Measurements from ENCODE around the gene CMTM2. TPM values are rescaled to one million over a fixed set of nuclear protein-coding genes. Genes with fewer than 3 reads are reported as not detected.
A peak's percentile ranks its signal among the peaks of the same experiment; 100 is the strongest.

Gene CMTM2
- total and polyA plus RNA-seq, 5 donors from 2014 or later = 0.49 TPM; not detected in 4

DNA sequence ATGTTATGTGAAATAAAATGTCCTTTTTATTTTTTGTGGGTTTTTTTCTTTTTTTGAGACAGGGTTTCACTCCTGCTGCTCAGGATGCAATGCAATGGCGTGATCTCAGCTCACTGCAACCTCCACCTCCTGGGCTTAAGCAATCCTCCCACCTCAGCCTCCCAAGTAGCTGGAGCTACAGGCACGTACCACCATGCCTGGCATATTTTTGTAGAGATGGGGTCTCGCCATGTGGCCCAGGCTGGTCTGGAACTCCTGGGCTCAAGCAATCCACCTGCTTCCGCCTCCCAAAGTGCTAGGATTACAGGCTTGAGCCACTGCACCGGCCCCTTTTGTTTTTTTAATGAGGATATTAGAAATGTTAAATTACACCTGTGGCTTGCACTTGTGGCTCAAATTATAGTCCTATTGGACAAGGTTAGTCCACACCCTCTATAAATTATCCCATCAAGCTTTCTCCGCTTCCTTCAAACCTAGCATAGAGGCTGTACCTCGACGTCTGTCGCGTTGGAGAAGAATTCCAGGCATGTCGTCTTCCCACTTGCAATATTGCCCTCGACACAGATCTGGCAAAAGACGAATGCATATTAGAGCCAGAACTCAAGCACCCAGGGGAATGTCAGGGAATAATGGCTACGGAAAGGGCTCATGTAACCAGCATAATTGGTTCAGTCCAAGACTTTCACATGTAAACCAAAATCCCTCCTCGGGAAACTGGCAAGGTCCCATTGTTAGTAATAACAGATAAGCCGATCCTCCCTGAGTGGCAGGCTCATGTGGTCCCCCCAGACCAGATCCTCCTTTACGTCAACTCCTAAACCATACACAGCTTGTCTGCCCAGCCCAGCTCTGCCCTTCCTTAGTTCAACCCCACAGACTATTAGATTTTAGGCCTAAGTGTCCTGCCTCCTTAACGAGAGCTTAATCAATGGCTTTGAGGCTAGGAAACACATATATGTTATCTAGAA, 37.6 kb upstream of the CMTM2 start:
- H3K9me3 Mint-ChIP-seq = no peaks in the 10 kb centered on the region
- H3K27ac Mint-ChIP-seq = peak overlapping the region in 2 of 3 donors; percentile 50 to 55
- peaks cover under 1% of the 10 kb centered on the region for H3K4me1 ChIP-seq (ENCODE audit: control insufficient read depth, insufficient read depth, low read length, poor library complexity, severe bottlenecking)
- ATAC-seq (ENCODE audit: low read depth in 2 of 2) (no peak), DNase-seq (no peak)
- H3K27me3 ChIP-seq (ENCODE audit: control insufficient read depth, insufficient read depth, low read length) = no peaks in the 10 kb centered on the region
- H3K9me3 ChIP-seq (ENCODE audit: control insufficient read depth in 2 of 2, low read length in 2 of 2) = no peaks in the 10 kb centered on the region
- no peak overlapping the region for H3K27ac ChIP-seq (ENCODE audit: insufficient read depth, low read length, poor library complexity, severe bottlenecking)
- peaks cover 14% of the 10 kb centered on the region for H3K36me3 Mint-ChIP-seq
- no peaks in the 10 kb centered on the region for H3K36me3 ChIP-seq (ENCODE audit: control insufficient read depth, insufficient read depth, low read length)
- H3K4me3 ChIP-seq (ENCODE audit: low read depth, low read length) = no peak overlapping the region
- peaks cover 5 to 19% (median 9%) of the 10 kb centered on the region in 4 donors for H3K4me1 Mint-ChIP-seq
- H3K27me3 Mint-ChIP-seq = no peaks in the 10 kb centered on the region
- no peak overlapping the region for H3K4me3 Mint-ChIP-seq

DNA sequence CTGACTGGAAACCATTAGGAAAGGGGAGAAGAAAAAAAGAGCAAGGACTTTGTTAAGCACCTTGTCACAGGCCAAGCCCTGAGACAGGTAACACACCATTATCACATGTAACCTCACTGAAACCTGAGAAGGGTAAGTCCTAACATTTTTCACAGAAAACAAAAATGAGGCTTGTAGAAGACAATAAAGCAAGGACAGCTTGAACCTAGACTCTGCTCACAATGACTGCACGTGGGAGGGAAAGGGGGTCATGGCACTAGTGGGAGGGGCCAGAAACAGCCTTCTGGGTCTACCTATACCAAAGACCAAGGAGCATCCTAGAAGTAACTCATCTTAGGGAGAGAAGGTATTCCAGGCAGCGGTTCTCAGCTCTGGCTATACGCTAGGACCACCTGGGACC, 36.9 kb upstream of the CMTM2 start:
- Mint-ChIP-seq H3K27me3 (no peaks in the 10 kb centered on the region), H3K36me3 (peaks cover 8% of the 10 kb centered on the region), H3K4me1 (peaks cover 6 to 25% (median 13%) of the 10 kb centered on the region in 4 donors), H3K27ac (no peak overlapping the region), H3K4me3 (no peak overlapping the region), H3K9me3 (no peaks in the 10 kb centered on the region)
- DNase-seq = no peak
- Histone ChIP-seq H3K4me1 (ENCODE audit: control insufficient read depth, insufficient read depth, low read length, poor library complexity, severe bottlenecking) (peaks cover 4% of the 10 kb centered on the region), H3K36me3 (ENCODE audit: control insufficient read depth, insufficient read depth, low read length) (no peaks in the 10 kb centered on the region), H3K27ac (ENCODE audit: insufficient read depth, low read length, poor library complexity, severe bottlenecking) (no peak overlapping the region), H3K9me3 (ENCODE audit: control insufficient read depth in 2 of 2, low read length in 2 of 2) (no peaks in the 10 kb centered on the region), H3K27me3 (ENCODE audit: control insufficient read depth, insufficient read depth, low read length) (no peaks in the 10 kb centered on the region), H3K4me3 (ENCODE audit: low read depth, low read length) (no peak overlapping the region)
- ATAC-seq (ENCODE audit: low read depth in 2 of 2) = no peak

DNA sequence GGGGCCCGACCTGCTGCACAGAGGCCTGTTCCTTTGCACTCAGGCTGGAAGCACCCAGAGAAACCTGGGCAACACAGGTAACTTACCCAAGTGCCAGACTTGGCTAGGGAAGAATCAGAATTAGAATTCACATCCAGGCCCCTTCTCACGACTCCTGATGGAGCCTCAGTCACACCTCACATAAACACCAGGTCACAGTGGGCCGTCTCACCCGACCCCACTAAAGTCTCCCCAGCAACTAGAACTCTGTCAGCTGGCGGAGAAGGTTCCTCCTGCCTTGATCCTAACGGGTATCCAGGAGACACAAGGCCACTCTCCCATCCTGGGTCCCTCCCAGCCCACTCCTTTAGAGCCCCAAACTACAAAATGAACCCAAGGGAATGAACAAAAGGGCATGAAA, 35.7 kb upstream of the CMTM2 start:
- H3K4me3 ChIP-seq (ENCODE audit: low read depth, low read length) = no peak overlapping the region

DNA sequence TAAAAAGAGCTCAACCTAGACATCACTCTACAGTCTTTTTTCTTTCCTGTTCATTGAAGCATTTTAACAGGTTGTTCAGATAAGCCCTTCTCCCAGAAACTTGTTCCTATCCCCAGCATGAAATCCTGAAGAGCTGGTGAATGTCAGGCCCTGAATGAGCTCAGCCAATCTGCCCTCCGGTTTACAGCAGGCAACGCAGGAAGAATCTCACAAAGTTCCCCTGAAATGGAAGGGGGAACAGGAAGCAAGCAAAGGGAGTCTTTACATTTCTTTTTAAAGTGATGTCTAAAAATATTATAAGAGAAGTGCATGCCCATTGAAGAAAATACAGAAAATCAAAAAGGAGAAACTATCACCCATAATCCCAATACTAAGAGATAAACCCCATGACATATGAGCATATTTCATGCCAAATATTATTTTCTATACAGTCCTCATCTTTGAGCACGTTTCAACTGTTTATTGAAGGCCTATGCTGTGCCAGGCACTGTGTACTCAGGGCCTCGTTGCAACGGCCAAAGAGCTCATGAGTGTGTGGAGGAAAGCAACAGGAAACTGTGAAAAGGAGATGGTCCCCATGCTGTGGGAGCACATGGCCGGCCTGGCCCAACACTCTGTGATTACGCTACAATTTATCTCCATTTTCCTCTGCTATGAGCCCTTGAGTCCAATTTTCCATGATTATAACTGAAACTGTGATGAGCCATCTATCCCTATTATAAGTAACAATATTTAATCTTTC, 35.1 kb upstream of the CMTM2 start:
- Mint-ChIP-seq H3K4me3 (no peak overlapping the region), H3K27me3 (no peaks in the 10 kb centered on the region), H3K4me1 (peaks cover 12 to 43% (median 25%) of the 10 kb centered on the region in 4 donors), H3K9me3 (no peaks in the 10 kb centered on the region), H3K36me3 (peaks cover 6% of the 10 kb centered on the region), H3K27ac (peak overlapping the region in 2 of 3 donors; percentile 59 to 70)
- Histone ChIP-seq H3K27ac (ENCODE audit: insufficient read depth, low read length, poor library complexity, severe bottlenecking) (no peak overlapping the region), H3K9me3 (ENCODE audit: control insufficient read depth in 2 of 2, low read length in 2 of 2) (no peaks in the 10 kb centered on the region), H3K27me3 (ENCODE audit: control insufficient read depth, insufficient read depth, low read length) (no peaks in the 10 kb centered on the region), H3K36me3 (ENCODE audit: control insufficient read depth, insufficient read depth, low read length) (no peaks in the 10 kb centered on the region), H3K4me1 (ENCODE audit: control insufficient read depth, insufficient read depth, low read length, poor library complexity, severe bottlenecking) (peaks cover 12% of the 10 kb centered on the region), H3K4me3 (ENCODE audit: low read depth, low read length) (no peak overlapping the region)
- DNase-seq (no peak), ATAC-seq (ENCODE audit: low read depth in 2 of 2) (no peak)

More for the DNA sequence above, 35.7 kb upstream of the CMTM2 start:
- no peaks in the 10 kb centered on the region for H3K36me3 ChIP-seq (ENCODE audit: control insufficient read depth, insufficient read depth, low read length)
- peaks cover 6 to 36% (median 20%) of the 10 kb centered on the region in 4 donors for H3K4me1 Mint-ChIP-seq
- no peaks in the 10 kb centered on the region for H3K27me3 Mint-ChIP-seq
- H3K4me1 ChIP-seq (ENCODE audit: control insufficient read depth, insufficient read depth, low read length, poor library complexity, severe bottlenecking) = peaks cover 5% of the 10 kb centered on the region
- no peak overlapping the region for H3K4me3 Mint-ChIP-seq
- DNase-seq (no peak), ATAC-seq (ENCODE audit: low read depth in 2 of 2) (no peak)
- H3K27me3 ChIP-seq (ENCODE audit: control insufficient read depth, insufficient read depth, low read length) = no peaks in the 10 kb centered on the region
- no peaks in the 10 kb centered on the region for H3K9me3 Mint-ChIP-seq
- H3K27ac ChIP-seq (ENCODE audit: insufficient read depth, low read length, poor library complexity, severe bottlenecking) = no peak overlapping the region
- peaks cover 6% of the 10 kb centered on the region for H3K36me3 Mint-ChIP-seq
- H3K9me3 ChIP-seq (ENCODE audit: control insufficient read depth in 2 of 2, low read length in 2 of 2) = no peaks in the 10 kb centered on the region
- peak overlapping the region in 2 of 3 donors; percentile 59 to 70 for H3K27ac Mint-ChIP-seq

DNA sequence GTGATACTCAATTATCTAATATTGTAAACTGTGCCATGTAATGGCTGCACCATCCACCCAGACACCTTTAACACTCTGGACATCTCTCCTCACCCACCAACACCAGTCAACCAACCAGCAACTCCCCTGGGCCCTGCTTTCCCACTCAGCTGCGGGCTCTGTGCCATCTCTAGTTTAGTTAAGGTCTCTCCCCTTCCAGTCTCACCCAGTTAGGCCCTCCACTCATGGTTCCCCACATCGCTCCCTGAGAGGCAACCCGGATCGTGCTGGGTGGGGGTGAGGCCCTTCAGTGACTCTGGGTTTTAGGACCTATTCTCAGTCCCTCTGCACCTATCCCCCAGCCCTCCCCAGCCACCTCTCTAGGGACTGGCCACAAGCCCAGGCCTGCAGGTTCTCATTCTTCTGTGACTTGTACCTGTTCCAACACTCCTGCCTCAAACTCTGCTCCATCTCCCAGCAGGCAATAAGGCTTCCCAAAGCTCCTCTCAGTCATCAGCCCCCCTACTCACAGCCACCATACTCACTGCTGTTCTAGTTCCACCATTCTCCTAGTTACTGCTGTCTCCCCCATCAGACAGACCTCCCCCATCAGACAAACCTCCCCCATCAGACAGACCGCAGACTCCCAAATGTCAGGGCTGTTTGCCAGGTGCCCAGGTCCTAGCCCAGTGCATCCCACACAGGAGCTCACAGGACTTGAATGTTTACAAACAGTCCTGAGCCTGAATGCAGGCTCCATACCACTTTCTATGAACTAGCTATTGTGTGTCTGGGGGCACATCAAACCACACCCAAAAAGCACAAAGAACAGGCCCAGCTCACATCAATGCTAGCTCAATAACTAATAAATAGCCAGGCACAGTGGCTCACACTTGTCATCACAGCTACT, 31.9 kb upstream of the CMTM2 start:
- H3K27me3 Mint-ChIP-seq = no peaks in the 10 kb centered on the region
- H3K9me3 ChIP-seq (ENCODE audit: control insufficient read depth in 2 of 2, low read length in 2 of 2) = no peaks in the 10 kb centered on the region
- no peak overlapping the region for H3K27ac ChIP-seq (ENCODE audit: insufficient read depth, low read length, poor library complexity, severe bottlenecking)
- no peak for DNase-seq
- H3K36me3 ChIP-seq (ENCODE audit: control insufficient read depth, insufficient read depth, low read length) = no peaks in the 10 kb centered on the region
- no peaks in the 10 kb centered on the region for H3K9me3 Mint-ChIP-seq
- no peak overlapping the region for H3K4me3 ChIP-seq (ENCODE audit: low read depth, low read length)
- H3K4me1 ChIP-seq (ENCODE audit: control insufficient read depth, insufficient read depth, low read length, poor library complexity, severe bottlenecking) = peaks cover 41% of the 10 kb centered on the region
- H3K4me3 Mint-ChIP-seq = peak overlapping the region in 2 of 4 donors; percentile 35 to 61
- ATAC-seq (ENCODE audit: low read depth in 2 of 2) = no peak
- H3K27ac Mint-ChIP-seq = peak overlapping the region in 2 of 3 donors; percentile 39 to 85
- H3K36me3 Mint-ChIP-seq = no peaks in the 10 kb centered on the region
- no peaks in the 10 kb centered on the region for H3K27me3 ChIP-seq (ENCODE audit: control insufficient read depth, insufficient read depth, low read length)
- H3K4me1 Mint-ChIP-seq = peaks cover 13 to 57% (median 36%) of the 10 kb centered on the region in 4 donors

DNA sequence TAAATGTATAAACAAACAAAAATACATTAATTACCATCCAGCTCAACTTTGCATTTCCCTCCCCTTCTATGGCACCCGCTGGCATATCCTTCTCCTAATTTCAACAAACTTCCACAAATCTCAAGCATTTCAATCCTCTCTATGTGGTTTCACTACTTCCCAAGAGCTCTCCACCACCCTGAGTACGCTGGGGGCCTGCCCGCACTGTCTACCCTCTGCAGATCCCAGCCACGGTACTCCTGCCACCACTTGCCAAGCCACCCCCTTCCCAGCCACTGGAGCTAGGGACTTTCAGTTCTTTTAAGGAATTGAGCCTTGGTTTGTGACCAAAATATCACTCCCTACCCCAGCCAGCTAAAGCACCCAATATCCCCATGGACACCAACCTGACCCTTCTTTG, 31.2 kb upstream of the CMTM2 start:
- no peaks in the 10 kb centered on the region for H3K36me3 ChIP-seq (ENCODE audit: control insufficient read depth, insufficient read depth, low read length)
- Mint-ChIP-seq H3K36me3 (no peaks in the 10 kb centered on the region), H3K9me3 (no peaks in the 10 kb centered on the region), H3K4me1 (peaks cover 18 to 64% (median 39%) of the 10 kb centered on the region in 4 donors), H3K4me3 (peak overlapping the region; percentile 61 to 90 (median 86)), H3K27me3 (no peaks in the 10 kb centered on the region), H3K27ac (peak overlapping the region; percentile 85 to 89 (median 87))
- no peaks in the 10 kb centered on the region for H3K9me3 ChIP-seq (ENCODE audit: control insufficient read depth in 2 of 2, low read length in 2 of 2)
- H3K27ac ChIP-seq (ENCODE audit: insufficient read depth, low read length, poor library complexity, severe bottlenecking) = no peak overlapping the region
- H3K4me3 ChIP-seq (ENCODE audit: low read depth, low read length) = no peak overlapping the region
- DNase-seq (no peak), ATAC-seq (ENCODE audit: low read depth in 2 of 2) (no peak)
- H3K4me1 ChIP-seq (ENCODE audit: control insufficient read depth, insufficient read depth, low read length, poor library complexity, severe bottlenecking) = peaks cover 45% of the 10 kb centered on the region
- H3K27me3 ChIP-seq (ENCODE audit: control insufficient read depth, insufficient read depth, low read length) = no peaks in the 10 kb centered on the region

DNA sequence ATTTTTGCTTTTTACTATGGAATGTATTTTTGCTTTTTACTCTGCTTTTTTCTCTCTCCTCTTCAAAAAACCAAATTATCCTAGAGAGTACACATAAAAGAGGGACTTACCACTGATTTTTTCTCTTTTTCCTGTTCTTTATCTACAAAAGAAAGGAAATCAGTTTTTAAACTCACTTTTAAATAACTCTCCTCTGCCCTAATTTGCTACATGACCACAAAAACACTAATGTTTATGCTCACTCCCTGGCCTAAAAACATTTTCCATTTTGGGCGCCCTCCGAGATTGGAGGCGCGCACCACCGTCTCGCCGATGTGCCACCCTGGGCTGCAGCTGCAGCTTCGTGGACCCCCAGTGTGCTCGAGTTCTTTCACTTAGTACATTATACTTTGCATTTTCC, 30.4 kb upstream of the CMTM2 start:
- Histone ChIP-seq H3K27me3 (ENCODE audit: control insufficient read depth, insufficient read depth, low read length) (no peaks in the 10 kb centered on the region), H3K27ac (ENCODE audit: insufficient read depth, low read length, poor library complexity, severe bottlenecking) (peak overlapping the region; percentile 88), H3K4me3 (ENCODE audit: low read depth, low read length) (peak overlapping the region; percentile 51), H3K4me1 (ENCODE audit: control insufficient read depth, insufficient read depth, low read length, poor library complexity, severe bottlenecking) (peaks cover 53% of the 10 kb centered on the region), H3K9me3 (ENCODE audit: control insufficient read depth in 2 of 2, low read length in 2 of 2) (no peaks in the 10 kb centered on the region), H3K36me3 (ENCODE audit: control insufficient read depth, insufficient read depth, low read length) (no peaks in the 10 kb centered on the region)
- peak in 1 of 3 donors; percentile 8 for DNase-seq
- peak overlapping the region; percentile 85 to 89 (median 87) for H3K27ac Mint-ChIP-seq
- ATAC-seq (ENCODE audit: low read depth in 2 of 2) = no peak
- H3K9me3 Mint-ChIP-seq = no peaks in the 10 kb centered on the region
- H3K36me3 Mint-ChIP-seq = no peaks in the 10 kb centered on the region
- peak overlapping the region; percentile 61 to 90 (median 86) for H3K4me3 Mint-ChIP-seq
- no peaks in the 10 kb centered on the region for H3K27me3 Mint-ChIP-seq
- H3K4me1 Mint-ChIP-seq = peaks cover 25 to 70% (median 46%) of the 10 kb centered on the region in 4 donors
